ENCODE data around the gene KIF3C.

DNA sequence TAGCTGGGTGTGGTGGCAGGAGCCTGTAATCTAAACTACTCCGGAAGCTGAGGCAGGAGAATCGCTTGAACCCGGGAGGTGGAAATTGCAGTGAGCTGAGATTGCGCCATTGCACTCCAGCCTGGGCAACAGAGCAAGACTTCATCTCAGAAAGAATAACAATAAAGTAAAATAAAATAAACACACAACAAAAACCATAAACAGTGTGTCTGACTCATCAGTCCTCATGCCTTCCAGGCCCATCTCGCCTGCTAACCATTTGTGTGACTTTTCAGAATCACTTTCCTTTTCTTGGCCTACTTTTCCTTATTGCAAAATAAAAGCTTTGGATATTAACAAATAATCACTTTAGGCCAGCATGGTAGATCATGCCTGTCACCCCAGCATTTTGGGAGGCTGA is 62.0 kb downstream of the KIF3C start:
- no peak for TF ChIP-seq ZNF274 (IDR thresholded peaks at IDR 0.05; ENCODE audit: low read depth, low read length)
- TF ChIP-seq YY1 (IDR thresholded peaks at IDR 0.05; ENCODE audit: insufficient read depth, insufficient read length), result no peak

Measured in NT2/D1 (cell line).